RWPE2 (cell line): ENCODE results near the gene NOP53.

ENCODE experiments used
- ATAC-seq: fragments of 200-7000 bp; cut with Tn5 transposase; 3 replicates; pipeline ENCODE4 v1.9.1; 2021; ENCODE audit warnings: low read depth
- DNase-seq: peaks from one replicate; pipeline ENCODE4 v3.0.0-alpha.2; 2020; ENCODE audit warnings: low spot score
- H3K27ac ChIP-seq: fragments of 450-650 bp; 2 replicates; pipeline ENCODE4 v1.5.1; 2017; ENCODE audit warnings: mild to moderate bottlenecking; ENCODE audit not compliant: poor library complexity, severe bottlenecking
- H3K27me3 ChIP-seq: fragments of 250-450 bp; sonication (Bioruptor Pico); 2 replicates; pipeline ENCODE4 v1.5.1; 2021; ENCODE audit warnings: mild to moderate bottlenecking, moderate library complexity; ENCODE audit not compliant: insufficient read depth, poor library complexity, severe bottlenecking
- H3K36me3 ChIP-seq: fragments of 250-450 bp; sonication (Bioruptor Pico); 2 replicates; pipeline ENCODE4 v1.5.1; 2020; ENCODE audit warnings: low read depth, mild to moderate bottlenecking, moderate library complexity
- H3K4me1 ChIP-seq: fragments of 250-450 bp; sonication (Bioruptor Pico); 2 replicates; pipeline ENCODE4 v1.5.1; 2021; ENCODE audit warnings: mild to moderate bottlenecking, moderate library complexity; ENCODE audit not compliant: insufficient read depth, poor library complexity, severe bottlenecking
- H3K4me3 ChIP-seq: fragments of 250-450 bp; sonication (Bioruptor Pico); 2 replicates; pipeline ENCODE4 v1.5.1; 2021; ENCODE audit warnings: mild to moderate bottlenecking, moderate library complexity; ENCODE audit not compliant: severe bottlenecking
- H3K9me3 ChIP-seq: fragments of 250-450 bp; sonication (Bioruptor Pico); 2 replicates; pipeline ENCODE4 v1.5.1; 2021; ENCODE audit warnings: mild to moderate bottlenecking, moderate library complexity; ENCODE audit not compliant: severe bottlenecking
- CTCF ChIP-seq: fragments of 450-650 bp; IDR thresholded peaks from one replicate; pipeline ENCODE4 v1.5.1; 2017; ENCODE audit warnings: mild to moderate bottlenecking, moderate library complexity; ENCODE audit not compliant: poor library complexity, severe bottlenecking

The NOP53 gene

GRCh38 chr19:47703301-47703700 lies 42.0 kb upstream of the NOP53 start:
- DNase-seq: no peak
- no peak for ATAC-seq
- Histone ChIP-seq H3K27ac (no peak overlapping the region), H3K9me3 (no peaks in the 10 kb centered on the region), H3K4me1 (no peaks in the 10 kb centered on the region), H3K27me3 (no peaks in the 10 kb centered on the region), H3K4me3 (no peak overlapping the region), H3K36me3 (peaks cover 27% of the 10 kb centered on the region)
- TF ChIP-seq CTCF: no peak

- ATAC-seq: no peak
- H3K27me3 ChIP-seq: no peaks in the 10 kb centered on the region
- no peak overlapping the region for H3K4me3 ChIP-seq
- no peak overlapping the region for H3K27ac ChIP-seq
- H3K4me1 ChIP-seq: no peaks in the 10 kb centered on the region
- peaks cover 20% of the 10 kb centered on the region for H3K36me3 ChIP-seq
- no peak for TF ChIP-seq CTCF
- H3K9me3 ChIP-seq: no peaks in the 10 kb centered on the region
- DNase-seq: no peak
These were observed 41.3 kb upstream of the NOP53 start for GRCh38 chr19:47704024-47704423.

GRCh38 chr19:47704656-47705055 lies 40.7 kb upstream of the NOP53 start:
- no peak for DNase-seq
- no peak overlapping the region for H3K27ac ChIP-seq
- ATAC-seq: no peak
- H3K4me3 ChIP-seq: no peak overlapping the region
- no peaks in the 10 kb centered on the region for H3K4me1 ChIP-seq
- H3K9me3 ChIP-seq: no peaks in the 10 kb centered on the region
- no peak for TF ChIP-seq CTCF
- no peaks in the 10 kb centered on the region for H3K27me3 ChIP-seq
- H3K36me3 ChIP-seq: peaks cover 13% of the 10 kb centered on the region

GRCh38 chr19:47707135-47707925 lies 38.0 kb upstream of the NOP53 start:
- Histone ChIP-seq H3K27me3 (no peaks in the 10 kb centered on the region), H3K36me3 (peaks cover 3% of the 10 kb centered on the region; the same call in 1 of the 2 replicates), H3K4me3 (no peak overlapping the region), H3K9me3 (no peaks in the 10 kb centered on the region), H3K27ac (no peak overlapping the region), H3K4me1 (no peaks in the 10 kb centered on the region)
- ATAC-seq (peak; percentile 92), DNase-seq (no peak)
- peak; percentile 86 for TF ChIP-seq CTCF

- no peak overlapping the region for H3K27ac ChIP-seq
- peaks cover 28% of the 10 kb centered on the region for H3K36me3 ChIP-seq
- H3K4me1 ChIP-seq: peaks cover 8% of the 10 kb centered on the region
- no peak for TF ChIP-seq CTCF
- no peaks in the 10 kb centered on the region for H3K27me3 ChIP-seq
- no peak for ATAC-seq
- no peaks in the 10 kb centered on the region for H3K9me3 ChIP-seq
- H3K4me3 ChIP-seq: no peak overlapping the region
- no peak for DNase-seq
These were observed 33.6 kb upstream of the NOP53 start for GRCh38 chr19:47711652-47712242.
